ENCODE measurements around the gene TRIP12.
"Not testable (repeated sequence)": the region's sequence is repeated elsewhere in the genome, so short reads cannot be mapped to it uniquely, and the experiment has no call there.

TRIP12 gene

DNA sequence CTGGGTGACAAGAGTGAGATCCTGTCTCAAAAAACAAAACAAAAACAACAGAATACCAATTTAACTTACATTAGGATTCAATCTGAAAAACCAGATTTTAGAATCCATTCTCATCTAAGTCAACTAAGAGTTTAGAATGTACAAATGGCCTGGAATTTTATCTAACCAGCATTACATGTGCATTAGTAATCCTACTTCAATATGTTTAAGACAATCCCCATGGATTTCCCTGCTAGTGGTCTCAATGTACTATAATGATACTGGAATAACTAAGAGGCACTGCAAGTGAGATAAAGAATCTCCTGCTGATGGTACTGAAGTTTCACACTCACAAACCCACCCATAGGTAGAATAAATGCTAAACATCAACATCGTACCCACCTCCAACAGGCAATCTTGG lies 153.6 kb downstream of the TRIP12 start:
- DNase-seq (ENCODE audit: low read depth in 2 of 2) = no peak

DNA sequence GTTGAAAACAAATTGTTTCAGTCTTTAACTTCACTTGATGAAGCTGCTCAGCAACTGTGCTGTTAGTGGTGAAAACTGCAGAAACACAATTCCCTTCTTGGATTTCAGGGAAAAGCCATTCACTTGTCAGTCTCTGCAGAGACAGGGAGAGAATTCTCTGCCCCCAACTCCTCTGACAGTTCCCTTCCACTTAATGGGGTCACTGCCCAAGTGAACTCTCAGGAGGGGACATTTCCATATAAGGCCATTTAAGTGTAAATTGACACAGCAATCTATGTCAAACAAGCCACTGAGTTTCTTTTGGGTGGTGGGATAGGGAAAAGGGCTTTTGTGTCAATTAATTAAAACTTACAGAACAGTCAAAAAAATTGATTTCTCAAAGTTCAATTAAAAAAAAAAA lies 156.1 kb downstream of the TRIP12 start:
- no peak for DNase-seq (ENCODE audit: low read depth in 2 of 2)

- no peak for DNase-seq (ENCODE audit: low read depth in 2 of 2)
Observed at GRCh38 chr2:229761663-229762062, 160.1 kb downstream of the TRIP12 start.

GRCh38 chr2:229757462-229757861 lies 164.3 kb downstream of the TRIP12 start:
- DNase-seq (ENCODE audit: low read depth in 2 of 2) = not testable (repeated sequence)

- DNase-seq (ENCODE audit: low read depth in 2 of 2) = no peak
Observed at GRCh38 chr2:229752970-229753729, 168.7 kb downstream of the TRIP12 start.

GRCh38 chr2:229749779-229750178 lies 172.0 kb downstream of the TRIP12 start:
- DNase-seq (ENCODE audit: low read depth in 2 of 2) = no peak

- no peak for DNase-seq (ENCODE audit: low read depth in 2 of 2)
Observed at GRCh38 chr2:229748950-229749349, 172.9 kb downstream of the TRIP12 start.

DNA sequence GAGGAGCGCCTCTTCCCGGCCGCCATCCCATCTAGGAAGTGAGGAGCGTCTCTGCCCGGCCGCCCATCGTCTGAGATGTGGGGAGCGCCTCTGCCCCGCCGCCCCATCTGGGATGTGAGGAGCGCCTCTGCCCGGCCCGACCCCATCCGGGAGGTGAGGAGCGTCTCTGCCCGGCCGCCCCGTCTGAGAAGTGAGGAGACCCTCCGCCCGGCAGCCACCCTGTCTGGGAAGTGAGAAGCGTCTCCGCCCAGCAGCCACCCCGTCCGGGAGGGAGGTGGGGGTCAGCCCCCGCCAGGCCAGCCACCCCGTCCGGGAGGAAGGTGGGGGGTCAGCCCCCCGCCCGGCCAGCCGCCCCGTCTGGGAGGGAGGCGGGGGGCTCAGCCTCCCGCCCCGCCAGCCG lies 179.1 kb downstream of the TRIP12 start:
- DNase-seq (ENCODE audit: low read depth in 2 of 2) = not testable (repeated sequence)

DNA sequence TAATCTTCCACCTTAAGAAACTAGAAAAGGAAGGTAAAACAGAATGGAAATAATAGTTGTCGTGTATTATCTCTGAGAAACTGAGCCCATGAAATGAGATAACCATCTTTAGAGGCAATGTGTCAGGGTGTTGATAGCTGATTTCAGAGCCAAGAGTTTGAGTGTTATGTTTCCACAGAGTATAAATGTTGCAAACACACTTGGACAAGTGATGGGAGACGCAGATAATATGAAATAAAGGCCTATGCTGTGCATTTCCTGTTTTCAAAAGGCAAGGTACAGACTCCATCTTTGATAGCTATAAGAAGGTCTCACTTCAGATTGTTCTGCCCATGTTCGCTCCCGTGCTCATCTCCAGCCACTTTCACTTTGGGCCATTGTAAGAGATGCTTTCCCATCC lies 181.5 kb downstream of the TRIP12 start:
- DNase-seq (ENCODE audit: low read depth in 2 of 2) = no peak

DNA sequence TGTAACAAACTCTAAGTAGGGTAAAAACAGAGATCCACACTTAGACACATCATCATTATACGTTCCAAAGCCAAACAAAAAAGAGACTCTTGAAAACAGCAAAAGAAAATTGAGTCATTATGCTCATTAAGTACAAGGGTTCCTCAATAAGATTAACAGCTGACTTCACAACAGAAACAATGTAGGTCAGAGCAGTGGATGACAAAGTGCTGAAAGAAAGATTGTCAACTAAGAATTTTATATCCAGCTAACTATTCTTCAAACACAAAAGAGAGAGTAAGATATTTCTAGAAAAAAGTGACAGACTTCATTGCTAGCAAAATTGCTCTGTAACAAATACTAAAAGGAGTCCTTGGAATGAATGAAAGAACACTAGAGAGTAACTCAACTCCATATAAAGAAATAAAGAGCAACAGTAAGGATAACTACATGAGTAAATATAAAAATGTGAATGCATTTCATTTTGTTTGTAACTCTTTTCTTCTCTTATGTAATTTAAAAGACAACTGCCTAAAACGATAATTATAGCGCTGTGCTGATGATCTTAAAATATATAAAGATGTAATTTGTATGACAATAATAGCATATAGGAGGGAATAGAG lies 183.7 kb downstream of the TRIP12 start:
- DNase-seq (ENCODE audit: low read depth in 2 of 2) = no peak

DNA sequence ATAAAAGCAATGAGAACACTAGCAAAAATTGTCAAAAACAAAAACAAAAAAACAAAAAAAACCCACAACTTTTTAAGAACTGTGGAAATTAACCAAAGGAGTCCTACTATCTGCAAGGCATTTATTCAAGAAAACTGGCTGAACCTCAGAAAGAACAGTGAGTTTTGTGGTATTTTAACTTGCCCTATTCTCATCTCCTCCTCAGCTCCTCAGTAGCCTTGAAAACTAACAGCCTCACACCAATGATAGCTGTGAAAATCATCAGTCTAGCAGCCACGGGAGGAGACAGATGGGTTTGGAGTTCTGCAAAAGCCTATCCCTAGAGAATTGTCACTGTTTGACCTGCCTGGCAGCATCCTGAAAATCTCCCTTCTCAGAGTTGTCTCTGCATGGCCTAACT lies 187.4 kb downstream of the TRIP12 start:
- DNase-seq (ENCODE audit: low read depth in 2 of 2) = no peak

DNA sequence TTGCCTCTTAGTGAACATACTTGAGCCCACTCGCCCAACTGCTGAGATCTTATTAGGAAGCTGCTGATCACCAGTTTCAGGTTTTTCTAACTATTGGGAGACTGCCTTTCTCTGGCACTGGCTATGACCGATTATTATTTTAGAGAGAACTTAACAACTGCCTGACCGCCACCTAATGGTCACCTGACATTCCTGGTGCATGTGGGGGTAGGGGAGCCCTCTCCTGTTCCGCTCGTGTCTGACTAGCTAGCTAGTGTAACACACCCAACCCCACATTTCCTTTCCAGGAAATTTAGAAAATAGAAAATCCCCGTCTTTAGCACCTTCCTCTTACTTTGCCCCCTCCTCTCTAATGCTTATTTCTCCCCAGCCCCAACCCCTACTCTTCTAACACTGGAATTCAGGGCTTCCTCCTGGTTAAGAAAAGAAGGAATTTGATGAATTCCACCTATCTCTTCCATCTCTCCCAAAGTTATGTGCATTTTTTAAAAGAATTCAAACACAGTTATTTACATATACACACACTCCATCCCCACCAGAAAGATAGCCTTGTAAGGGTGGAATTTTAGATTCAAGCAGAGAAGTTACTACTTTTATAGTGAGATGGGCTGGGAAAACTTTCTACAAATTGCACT lies 188.1 kb downstream of the TRIP12 start:
- DNase-seq (ENCODE audit: low read depth in 2 of 2) = no peak

- no peak for DNase-seq (ENCODE audit: low read depth in 2 of 2)
Observed at GRCh38 chr2:229732897-229733296, 188.9 kb downstream of the TRIP12 start.

GRCh38 chr2:229731916-229732315 lies 189.9 kb downstream of the TRIP12 start:
- no peak for DNase-seq (ENCODE audit: low read depth in 2 of 2)

DNA sequence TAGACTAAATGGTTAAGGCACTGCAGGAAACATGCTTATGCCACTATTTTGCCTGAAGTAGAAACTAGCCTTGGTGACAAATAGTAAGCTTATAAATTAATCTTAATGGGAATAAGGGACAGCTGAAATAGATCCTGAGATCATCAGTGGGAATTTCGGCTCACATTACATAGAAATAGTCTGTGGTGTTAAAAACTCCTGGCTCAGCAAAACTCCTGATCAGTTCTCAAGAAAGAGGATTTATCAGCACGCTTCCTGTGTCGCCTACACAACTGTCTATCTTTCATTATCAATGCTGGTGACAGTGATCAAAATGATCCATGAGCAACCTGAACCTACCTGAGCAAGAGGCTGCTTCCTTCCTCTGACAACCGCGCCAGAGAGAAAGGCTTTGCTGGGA lies 190.4 kb downstream of the TRIP12 start:
- no peak for DNase-seq (ENCODE audit: low read depth in 2 of 2)

DNA sequence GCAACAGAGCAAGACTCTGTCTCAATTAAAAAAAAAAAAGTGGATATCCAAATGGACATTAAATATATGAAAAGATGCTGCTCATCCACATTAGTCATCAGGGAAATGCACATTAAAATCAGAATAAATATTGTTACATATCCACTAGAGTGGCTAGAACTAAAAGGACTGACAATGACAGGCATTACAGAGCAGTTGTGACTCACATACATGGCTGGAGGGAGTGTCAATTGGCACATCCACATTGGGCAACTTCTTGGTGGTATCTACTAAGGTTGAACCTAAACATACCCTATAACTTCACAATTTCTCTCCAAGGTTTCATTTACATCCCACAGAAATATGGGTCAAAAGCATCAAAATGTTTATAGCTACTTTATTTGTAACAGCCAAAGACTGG lies 193.4 kb downstream of the TRIP12 start:
- DNase-seq (ENCODE audit: low read depth in 2 of 2) = no peak

- no peak for DNase-seq (ENCODE audit: low read depth in 2 of 2)
Observed at GRCh38 chr2:229726643-229727042, 195.2 kb downstream of the TRIP12 start.

DNA sequence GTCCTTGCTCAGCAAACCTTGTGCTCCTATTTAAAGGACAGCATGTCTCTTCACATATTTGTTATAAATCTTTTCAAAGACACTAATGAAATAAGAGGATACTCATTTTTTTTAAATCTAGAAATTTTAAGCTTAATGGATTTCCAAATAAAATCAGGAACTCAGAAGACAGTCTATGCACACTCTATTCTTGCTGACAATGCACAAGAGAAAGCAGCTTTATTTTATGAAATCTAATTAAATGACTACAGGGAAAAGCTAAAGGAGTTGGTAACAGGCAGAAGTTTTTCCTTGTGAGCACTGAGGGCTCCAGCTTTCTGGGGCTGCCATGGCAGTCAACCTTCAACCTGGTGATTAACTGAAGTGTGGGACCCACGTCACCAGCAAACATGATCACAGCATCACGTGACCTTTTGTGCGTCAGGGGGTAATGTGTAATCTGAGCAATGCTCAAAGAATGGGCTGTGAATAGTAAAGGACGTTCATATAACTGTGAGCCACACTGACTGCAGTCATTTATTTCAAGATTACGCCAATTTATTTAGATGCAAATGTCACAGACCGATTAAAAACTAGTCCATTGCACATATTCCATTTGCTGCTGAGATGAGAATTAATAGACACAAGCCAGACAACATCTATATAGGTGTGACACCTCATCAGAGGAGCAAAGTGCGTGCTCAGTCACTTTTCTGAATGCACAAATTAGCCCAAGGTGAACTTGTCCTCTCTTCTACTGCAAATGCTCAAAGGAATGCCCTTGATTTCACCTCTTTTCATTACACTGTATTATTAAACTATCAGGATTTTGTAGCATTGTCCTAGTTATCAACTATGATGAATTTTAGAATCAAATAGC lies 195.9 kb downstream of the TRIP12 start:
- DNase-seq (ENCODE audit: low read depth in 2 of 2) = no peak

DNA sequence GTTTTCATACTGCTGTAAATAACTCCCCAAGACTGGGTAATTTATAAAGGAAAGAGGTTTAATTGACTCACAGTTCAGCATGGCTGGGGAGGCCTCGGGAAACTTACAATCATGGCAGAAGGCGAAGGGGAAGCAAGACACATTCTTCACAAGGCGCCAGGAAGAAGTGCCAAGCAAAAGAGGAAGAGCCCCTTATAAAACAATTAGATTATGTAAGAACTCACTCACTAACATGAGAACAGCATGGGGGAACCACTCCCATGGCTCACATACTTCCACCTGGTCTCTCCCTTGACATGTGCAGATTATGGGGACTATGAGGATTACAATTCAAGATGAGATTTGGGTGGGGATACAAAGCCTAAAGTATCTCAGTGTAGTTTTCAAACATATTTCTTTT lies 198.6 kb downstream of the TRIP12 start:
- not testable (repeated sequence) for DNase-seq (ENCODE audit: low read depth in 2 of 2)

GRCh38 chr2:229719926-229720647 lies 201.7 kb downstream of the TRIP12 start:
- no peak for DNase-seq (ENCODE audit: low read depth in 2 of 2)

DNA sequence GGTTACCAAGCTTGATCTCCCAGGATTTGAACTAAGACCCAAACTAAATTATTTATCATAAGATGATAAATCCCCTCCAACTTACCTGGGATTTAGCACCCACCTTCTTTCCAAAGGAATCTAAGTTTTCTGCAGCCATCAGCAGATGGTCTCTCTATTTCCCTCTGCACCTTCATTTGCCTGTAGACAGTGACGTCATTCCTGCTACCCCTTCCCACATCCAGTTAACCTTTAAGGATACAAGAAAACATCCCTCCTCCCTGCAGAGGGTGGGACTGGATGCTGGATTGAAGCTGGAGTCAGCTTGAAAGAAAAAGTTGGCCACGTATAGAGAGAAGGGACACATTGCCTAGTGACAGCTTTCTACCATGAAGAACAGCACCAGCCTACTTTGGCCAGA lies 203.8 kb downstream of the TRIP12 start:
- DNase-seq (ENCODE audit: low read depth in 2 of 2) = no peak
